DMS153 (cell line): ENCODE measurements around the gene ZNF784.

Experiments used
- DNase-seq: peaks from one replicate; lab custom pipeline; 2025; lab: John Stamatoyannopoulos, UW

The ZNF784 gene

GRCh38 chr19:55602104-55603001, 22.0 kb downstream of the ZNF784 start:
- no peak for DNase-seq

GRCh38 chr19:55601084-55601483, 23.3 kb downstream of the ZNF784 start:
- DNase-seq: no peak

GRCh38 chr19:55600662-55601028, 23.7 kb downstream of the ZNF784 start:
- DNase-seq: no peak

- DNase-seq: peak; percentile 86
These were observed 24.3 kb downstream of the ZNF784 start, which contains the start of gene ZNF524 for GRCh38 chr19:55599842-55600661. ZNF524 (plus strand) TSS chr19:55600288; CDS start chr19:55602113, 1,825 bp downstream.

- DNase-seq: peak; percentile 98
These were observed 24.9 kb downstream of the ZNF784 start, which contains the start of gene FIZ1 for GRCh38 chr19:55599468-55599841. FIZ1 (minus strand) TSS chr19:55599517; CDS start chr19:55597865, 1,652 bp downstream.

GRCh38 chr19:55598719-55599467, 25.5 kb downstream of the ZNF784 start:
- peak; percentile 91 for DNase-seq

- no peak for DNase-seq
These were observed 26.3 kb downstream of the ZNF784 start for GRCh38 chr19:55598034-55598433.

- no peak for DNase-seq
These were observed 26.9 kb downstream of the ZNF784 start for GRCh38 chr19:55597501-55597921.

GRCh38 chr19:55596304-55596703, 28.1 kb downstream of the ZNF784 start:
- no peak for DNase-seq

GRCh38 chr19:55594996-55595545, 29.3 kb downstream of the ZNF784 start:
- DNase-seq: no peak

GRCh38 chr19:55593096-55593772, 31.1 kb downstream of the ZNF784 start:
- no peak for DNase-seq

GRCh38 chr19:55592391-55593090, 31.8 kb downstream of the ZNF784 start:
- DNase-seq: no peak

GRCh38 chr19:55591555-55591954, 32.8 kb downstream of the ZNF784 start:
- DNase-seq: no peak

GRCh38 chr19:55590617-55591016, 33.7 kb downstream of the ZNF784 start:
- DNase-seq: no peak

GRCh38 chr19:55590109-55590508, 34.3 kb downstream of the ZNF784 start:
- DNase-seq: no peak

- DNase-seq: no peak
These were observed 35.6 kb downstream of the ZNF784 start for GRCh38 chr19:55588738-55589137.

- peak; percentile 99 for DNase-seq
These were observed 37.2 kb downstream of the ZNF784 start for GRCh38 chr19:55586976-55587668.

- DNase-seq: peak; percentile 82
These were observed 38.6 kb downstream of the ZNF784 start for GRCh38 chr19:55585658-55586339.

GRCh38 chr19:55584871-55585270, 39.5 kb downstream of the ZNF784 start:
- no peak for DNase-seq
